ENCODE data around the gene APOL6. TPM values are rescaled to one million over a fixed set of nuclear protein-coding genes. Genes with fewer than 3 reads are reported as not detected.

The APOL6 gene
- total and polyA plus RNA-seq, 2 of the 4 experiments (the other 2 are of a cell fraction): 1.2 to 7.2 TPM

GRCh38 chr22:35695202-35695601 is 47.0 kb downstream of the APOL6 start:
- Histone ChIP-seq H3K4me2 (ENCODE audit: low read depth, low read length) (no peak overlapping the region), H3K27ac (ENCODE audit: insufficient read depth, low read length) (no peak overlapping the region), H4K20me1 (ENCODE audit: insufficient read depth, low read length) (no peaks in the 10 kb centered on the region), H2AK9ac (replicated peaks; ENCODE audit: low read depth, low read length, poor library complexity) (no peak overlapping the region), H3K56ac (ENCODE audit: extremely low read depth, insufficient read depth, low read length) (no peak overlapping the region), H3K9me1 (ENCODE audit: insufficient read depth, low read length) (no peaks in the 10 kb centered on the region), H2BK15ac (ENCODE audit: low read depth, low read length) (no peak overlapping the region), H2BK120ac (ENCODE audit: low read depth, low read length) (no peak overlapping the region), H4K5ac (ENCODE audit: low read depth, low read length) (no peak overlapping the region), H3K79me1 (ENCODE audit: low read depth in 1 of 2, low read length in 2 of 2) (no peaks in the 10 kb centered on the region), H2BK5ac (ENCODE audit: low read depth, low read length, poor library complexity, severe bottlenecking) (no peak overlapping the region), H3K36me3 (ENCODE audit: control insufficient read depth, insufficient read depth, low read length) (no peaks in the 10 kb centered on the region), H2AK5ac (ENCODE audit: low read depth, low read length) (no peak overlapping the region), H3K4me1 (ENCODE audit: control insufficient read depth, insufficient read depth, low read length) (no peaks in the 10 kb centered on the region), H3K4me3 (ENCODE audit: insufficient read depth, low read depth, low read length) (no peak overlapping the region), H3K18ac (ENCODE audit: low read depth, low read length) (no peak overlapping the region), H3K4ac (ENCODE audit: low read depth, low read length) (no peak overlapping the region), H2AFZ (replicated peaks; ENCODE audit: low read length, poor library complexity) (no peak overlapping the region), H3K14ac (replicated peaks; ENCODE audit: low read depth, low read length) (no peak overlapping the region), H4K8ac (ENCODE audit: low read depth in 2 of 2, low read length in 2 of 2) (no peak overlapping the region), H4K91ac (ENCODE audit: insufficient read depth, low read depth, low read length) (no peak overlapping the region), H3K23ac (ENCODE audit: low read depth, low read length) (no peak overlapping the region), H3K9me3 (ENCODE audit: control insufficient read depth, insufficient read depth, low read length) (no peaks in the 10 kb centered on the region), H2BK20ac (ENCODE audit: low read depth, low read length) (no peak overlapping the region), H3K27me3 (ENCODE audit: control insufficient read depth, insufficient read depth, low read length) (no peaks in the 10 kb centered on the region), H3K9ac (ENCODE audit: low read depth, low read length) (no peak overlapping the region)
- in situ Hi-C loops (cut with MboI; ENCODE audit: low sequenced_read_pairs) (no loop called here), dilution Hi-C loops (cut with HindIII; ENCODE audit: low sequenced_read_pairs, unreplicated experiment) (no loop called here), intact Hi-C loops (cut with micrococcal nuclease) (no loop called here)
- WGBS, 2 experiments (ENCODE audit: extremely low coverage in 2 of 2, insufficient read length in 1 of 2): no CpG with 5 or more reads among the region's 13 CpGs
- ChIA-PET CTCF (no interaction called here), POLR2A (ENCODE audit: unreplicated experiment) (no interaction called here)
- no peak for ATAC-seq (ENCODE audit: low read depth)
- no TSS peak for BruUV-seq (replicated peaks)
- TF ChIP-seq RCOR1 (IDR thresholded peaks at IDR 0.05; ENCODE audit: insufficient replicate concordance, low read length) (no peak), MXI1 (IDR thresholded peaks at IDR 0.05; ENCODE audit: borderline replicate concordance, low read depth, low read length) (no peak), ELK1 (IDR thresholded peaks at IDR 0.05; ENCODE audit: borderline replicate concordance, low read depth, low read length) (no peak), POLR2A (IDR thresholded peaks at IDR 0.05; ENCODE audit: low read depth, low read length) (no peak), USF2 (IDR thresholded peaks at IDR 0.05; ENCODE audit: low read depth, low read length) (no peak), NFE2L2 (IDR thresholded peaks at IDR 0.05; ENCODE audit: low read depth, low read length) (no peak), MAFK (IDR thresholded peaks at IDR 0.05; ENCODE audit: low read depth, low read length) (no peak), SMC3 (IDR thresholded peaks at IDR 0.05; ENCODE audit: low read depth, low read length) (no peak), CTCF (conservative IDR thresholded peaks at IDR 0.05; ENCODE audit: low read depth, low read length) (no peak), BHLHE40 (IDR thresholded peaks at IDR 0.05; ENCODE audit: low read depth, low read length) (no peak), RFX5 (IDR thresholded peaks at IDR 0.05; ENCODE audit: low read depth, low read length) (no peak), CHD1 (IDR thresholded peaks at IDR 0.05; ENCODE audit: low read depth, low read length) (no peak), MAZ (IDR thresholded peaks at IDR 0.05; ENCODE audit: borderline replicate concordance, low read depth, low read length) (no peak), CEBPB (IDR thresholded peaks at IDR 0.05; ENCODE audit: low read depth, low read length) (no peak), RAD21 (IDR thresholded peaks at IDR 0.05; ENCODE audit: low read length) (no peak), FOS (IDR thresholded peaks at IDR 0.05; ENCODE audit: low read depth, low read length) (no peak)
- DNase-seq: no peak
